RWPE2 (cell line): ENCODE data around the gene PXDN.

Source experiments
- ATAC-seq: fragments of 200-7000 bp; cut with Tn5 transposase; 3 replicates; pipeline ENCODE4 v1.9.1; 2021; ENCODE audit warnings: low read depth
- DNase-seq: peaks from one replicate; pipeline ENCODE4 v3.0.0-alpha.2; 2020; ENCODE audit warnings: low spot score
- H3K27ac ChIP-seq: fragments of 450-650 bp; 2 replicates; pipeline ENCODE4 v1.5.1; 2017; ENCODE audit warnings: mild to moderate bottlenecking; ENCODE audit not compliant: poor library complexity, severe bottlenecking
- H3K27me3 ChIP-seq: fragments of 250-450 bp; sonication (Bioruptor Pico); 2 replicates; pipeline ENCODE4 v1.5.1; 2021; ENCODE audit warnings: mild to moderate bottlenecking, moderate library complexity; ENCODE audit not compliant: insufficient read depth, poor library complexity, severe bottlenecking
- H3K36me3 ChIP-seq: fragments of 250-450 bp; sonication (Bioruptor Pico); 2 replicates; pipeline ENCODE4 v1.5.1; 2020; ENCODE audit warnings: low read depth, mild to moderate bottlenecking, moderate library complexity
- H3K4me1 ChIP-seq: fragments of 250-450 bp; sonication (Bioruptor Pico); 2 replicates; pipeline ENCODE4 v1.5.1; 2021; ENCODE audit warnings: mild to moderate bottlenecking, moderate library complexity; ENCODE audit not compliant: insufficient read depth, poor library complexity, severe bottlenecking
- H3K4me3 ChIP-seq: fragments of 250-450 bp; sonication (Bioruptor Pico); 2 replicates; pipeline ENCODE4 v1.5.1; 2021; ENCODE audit warnings: mild to moderate bottlenecking, moderate library complexity; ENCODE audit not compliant: severe bottlenecking
- H3K9me3 ChIP-seq: fragments of 250-450 bp; sonication (Bioruptor Pico); 2 replicates; pipeline ENCODE4 v1.5.1; 2021; ENCODE audit warnings: mild to moderate bottlenecking, moderate library complexity; ENCODE audit not compliant: severe bottlenecking
- CTCF ChIP-seq: fragments of 450-650 bp; IDR thresholded peaks from one replicate; pipeline ENCODE4 v1.5.1; 2017; ENCODE audit warnings: mild to moderate bottlenecking, moderate library complexity; ENCODE audit not compliant: poor library complexity, severe bottlenecking

The PXDN gene

GRCh38 chr2:1620081-1620480 is 124.2 kb downstream of the PXDN start:
- Histone ChIP-seq H3K9me3 (no peaks in the 10 kb centered on the region), H3K27ac (no peak overlapping the region), H3K4me3 (no peak overlapping the region), H3K36me3 (no peaks in the 10 kb centered on the region), H3K27me3 (no peaks in the 10 kb centered on the region), H3K4me1 (peaks cover 4% of the 10 kb centered on the region)
- no peak for DNase-seq
- no peak for ATAC-seq
- no peak for TF ChIP-seq CTCF

- Histone ChIP-seq H3K27ac (no peak overlapping the region), H3K4me1 (no peaks in the 10 kb centered on the region), H3K36me3 (no peaks in the 10 kb centered on the region), H3K4me3 (no peak overlapping the region), H3K9me3 (no peaks in the 10 kb centered on the region), H3K27me3 (no peaks in the 10 kb centered on the region)
- TF ChIP-seq CTCF: no peak
- no peak for ATAC-seq
- DNase-seq: no peak
Observed at GRCh38 chr2:1619556-1619955, 124.8 kb downstream of the PXDN start.

GRCh38 chr2:1618974-1619373 is 125.3 kb downstream of the PXDN start:
- Histone ChIP-seq H3K9me3 (no peaks in the 10 kb centered on the region), H3K4me1 (no peaks in the 10 kb centered on the region), H3K27me3 (no peaks in the 10 kb centered on the region), H3K4me3 (no peak overlapping the region), H3K36me3 (no peaks in the 10 kb centered on the region), H3K27ac (no peak overlapping the region)
- TF ChIP-seq CTCF: no peak
- DNase-seq (no peak), ATAC-seq (no peak)

DNA sequence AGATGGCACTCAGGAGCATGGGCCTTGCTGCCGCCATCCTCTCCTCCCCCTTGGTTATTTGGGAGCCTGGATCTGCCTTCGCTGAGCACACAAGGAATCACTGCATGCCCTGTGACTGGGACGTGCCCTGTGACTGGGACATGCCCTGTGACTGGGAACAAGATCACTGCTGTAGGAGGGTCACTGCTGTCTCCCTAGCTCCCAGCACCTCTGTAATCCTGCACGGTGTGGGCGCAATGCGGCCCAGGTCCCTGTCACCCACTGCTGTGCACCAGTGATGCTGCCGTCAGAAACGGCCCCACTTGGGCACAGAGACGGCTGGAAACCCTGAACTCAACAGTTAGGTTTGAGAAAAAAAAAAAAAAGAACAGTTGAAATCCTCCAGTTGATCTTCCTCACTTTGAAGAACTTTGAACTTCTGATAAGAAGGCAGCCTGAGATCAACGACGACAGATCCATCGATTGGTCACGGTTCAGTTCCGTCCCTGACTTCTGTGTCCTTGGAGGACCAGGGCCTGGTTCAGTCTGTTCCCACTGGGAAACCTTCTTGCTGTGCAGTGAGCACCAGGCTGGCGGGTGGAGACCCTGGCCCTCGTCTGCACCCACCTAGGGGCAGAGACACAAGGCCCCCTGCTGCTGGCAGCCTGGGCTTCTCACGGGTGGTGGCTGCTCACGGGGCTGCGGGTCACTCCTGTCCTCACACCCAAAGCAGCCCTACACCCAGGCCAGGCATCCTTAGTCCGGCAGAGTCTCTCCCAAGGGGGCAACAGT is 125.9 kb downstream of the PXDN start:
- ATAC-seq: no peak
- Histone ChIP-seq H3K27me3 (no peaks in the 10 kb centered on the region), H3K4me1 (no peaks in the 10 kb centered on the region), H3K27ac (no peak overlapping the region), H3K36me3 (no peaks in the 10 kb centered on the region), H3K9me3 (no peaks in the 10 kb centered on the region), H3K4me3 (no peak overlapping the region)
- TF ChIP-seq CTCF: no peak
- no peak for DNase-seq

- no peak overlapping the region for H3K4me3 ChIP-seq
- no peak overlapping the region for H3K27ac ChIP-seq
- peak; percentile 62 for ATAC-seq
Observed at GRCh38 chr2:1617425-1618021, 126.8 kb downstream of the PXDN start.

More at GRCh38 chr2:1617425-1618021, 126.8 kb downstream of the PXDN start:
- Histone ChIP-seq H3K27me3 (no peaks in the 10 kb centered on the region), H3K4me1 (no peaks in the 10 kb centered on the region), H3K36me3 (no peaks in the 10 kb centered on the region), H3K9me3 (no peaks in the 10 kb centered on the region)
- no peak for TF ChIP-seq CTCF
- no peak for DNase-seq
